Esophagus muscularis mucosa (tissue), 4 donors: ENCODE measurements around the gene ZNF343. TPM values are rescaled to one million over a fixed set of nuclear protein-coding genes. Genes with fewer than 3 reads are reported as not detected.

ENCODE experiments used
- DNase-seq: peaks from one replicate; pipeline ENCODE4 v3.0.0-alpha.2; 2017; ENCODE audit errors: extremely low spot score
- H3K27ac ChIP-seq, 4 donors: fragments of 200-600 bp; sonication (generic); replicated peaks in 1 of 4; 1 replicate in 3 of 4; 2 replicates in 1 of 4; pipeline ENCODE4 v1.5.1; 2016 to 2019; ENCODE audit warnings: mild to moderate bottlenecking in 1 of 4
- H3K27me3 ChIP-seq, 4 donors: fragments of 200-600 bp; sonication (generic); one replicate each; pipeline versions ENCODE4 v1.5.1 to v1.6.0; 2016 to 2019
- H3K36me3 ChIP-seq, 4 donors: fragments of 200-600 bp; sonication (generic); one replicate each; pipeline ENCODE4 v1.5.1; 2016 to 2019
- H3K4me1 ChIP-seq, 4 donors: fragments of 200-600 bp; sonication (generic); one replicate each; pipeline ENCODE4 v1.5.1; 2016 to 2019
- H3K4me3 ChIP-seq, 4 donors: fragments of 200-600 bp; sonication (generic); 1 replicate in 2 of 4; 2 replicates in 2 of 4; pipeline ENCODE4 v1.5.1; 2016 to 2019; ENCODE audit warnings: mild to moderate bottlenecking in 4 of 4, moderate library complexity in 1 of 4
- H3K9me3 ChIP-seq, 4 donors: fragments of 200-600 bp; sonication (generic); 1 replicate in 3 of 4; 2 replicates in 1 of 4; pipeline ENCODE4 v1.5.1; 2016 to 2019
- EP300 ChIP-seq: sonication (generic); formaldehyde crosslinking; IDR thresholded peaks from one replicate; pipeline ENCODE4 v1.6.1; 2017; ENCODE audit warnings: antibody characterized with exemption
- POLR2A ChIP-seq: fragments of 450-650 bp; IDR thresholded peaks from one replicate; pipeline ENCODE4 v1.6.1; 2017; ENCODE audit warnings: antibody characterized with exemption, moderate library complexity, mild to moderate bottlenecking, low read depth
- POLR2AphosphoS5 ChIP-seq, 2 donors: sonication (generic); formaldehyde crosslinking; IDR thresholded peaks; one replicate each; pipeline ENCODE4 v1.6.1; 2017; ENCODE audit warnings: antibody characterized with exemption in 2 of 2
- WGBS: methylation state at CpG from one replicate; pipeline ENCODE4 v1.1.5; 2018; 5-methylcytosine and 5-hydroxymethylcytosine counted together
- intact Hi-C: fragments of 100-400 bp; cut with DNase I; formaldehyde crosslinking; loops from one replicate; pipeline ENCODE4 v1.15.1; 2023
- total RNA-seq, 4 donors: library from RNA; depleted of rRNA; stranded (reverse); fragments of >200 nt; gene quantifications; one replicate each; pipeline versions ENCODE4 v1.1.0 to v1.2.1, GENCODE V29; 2016
- TF ChIP-seq, protein P1 (sequence below), 3 experiments: fragments of 200-600 bp in 2 of 3; fragments of 450-650 bp in 1 of 3; sonication (generic) in 2 of 3; IDR thresholded peaks; one replicate each; pipeline ENCODE4 v1.5.1; 2017 to 2019; ENCODE audit warnings: antibody characterized with exemption in 3 of 3, mild to moderate bottlenecking in 2 of 3, moderate library complexity in 1 of 3

ZNF343 gene
- total RNA-seq, 4 donors from 2014 or later = 9.9 to 19.5 (median 16.1) TPM

DNA sequence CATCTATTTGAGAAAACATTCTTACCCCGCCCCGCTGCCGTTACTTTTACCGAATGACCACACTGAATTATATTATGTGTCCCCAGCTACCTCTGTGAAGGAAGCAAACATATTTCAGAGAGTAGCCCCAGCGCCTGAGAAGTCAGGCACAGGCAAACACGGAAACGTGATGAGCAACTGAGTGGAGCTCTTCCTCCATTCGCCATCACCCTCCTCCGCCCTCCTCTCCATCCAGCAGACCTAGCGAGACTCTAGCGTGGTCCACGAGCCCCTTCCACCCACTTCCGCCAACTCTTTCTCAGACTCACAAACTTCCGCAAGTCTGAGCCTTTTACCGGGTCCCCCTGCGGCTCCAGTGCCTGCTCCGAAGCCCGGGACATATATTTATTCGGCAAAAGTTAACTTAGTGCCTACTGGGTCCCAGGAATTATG, 38.7 kb downstream of the ZNF343 start:
- intact Hi-C loops = loop anchor here (5.0 to 10.0 kb wide), 3 partner anchors 52 to 1005 kb away; partner anchors contain the start of gene NSFL1C
- Histone ChIP-seq H3K9me3 (no peaks in the 10 kb centered on the region), H3K27ac (peak overlapping the region; percentile 91 to 95 (median 94)), H3K4me3 (peak overlapping the region; percentile 78 to 87 (median 82)), H3K4me1 (peaks cover 25 to 35% (median 32%) of the 10 kb centered on the region in 4 donors), H3K27me3 (no peaks in the 10 kb centered on the region), H3K36me3 (peaks cover 20 to 31% (median 28%) of the 10 kb centered on the region in 4 donors)
- TF ChIP-seq, protein P1, sequence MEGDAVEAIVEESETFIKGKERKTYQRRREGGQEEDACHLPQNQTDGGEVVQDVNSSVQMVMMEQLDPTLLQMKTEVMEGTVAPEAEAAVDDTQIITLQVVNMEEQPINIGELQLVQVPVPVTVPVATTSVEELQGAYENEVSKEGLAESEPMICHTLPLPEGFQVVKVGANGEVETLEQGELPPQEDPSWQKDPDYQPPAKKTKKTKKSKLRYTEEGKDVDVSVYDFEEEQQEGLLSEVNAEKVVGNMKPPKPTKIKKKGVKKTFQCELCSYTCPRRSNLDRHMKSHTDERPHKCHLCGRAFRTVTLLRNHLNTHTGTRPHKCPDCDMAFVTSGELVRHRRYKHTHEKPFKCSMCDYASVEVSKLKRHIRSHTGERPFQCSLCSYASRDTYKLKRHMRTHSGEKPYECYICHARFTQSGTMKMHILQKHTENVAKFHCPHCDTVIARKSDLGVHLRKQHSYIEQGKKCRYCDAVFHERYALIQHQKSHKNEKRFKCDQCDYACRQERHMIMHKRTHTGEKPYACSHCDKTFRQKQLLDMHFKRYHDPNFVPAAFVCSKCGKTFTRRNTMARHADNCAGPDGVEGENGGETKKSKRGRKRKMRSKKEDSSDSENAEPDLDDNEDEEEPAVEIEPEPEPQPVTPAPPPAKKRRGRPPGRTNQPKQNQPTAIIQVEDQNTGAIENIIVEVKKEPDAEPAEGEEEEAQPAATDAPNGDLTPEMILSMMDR (IDR thresholded peaks at IDR 0.05) = no peak
- TF ChIP-seq POLR2AphosphoS5 (IDR thresholded peaks at IDR 0.05) = no peak
- TF ChIP-seq POLR2A = no peak
- no peak for TF ChIP-seq EP300
- DNase-seq = peak; percentile 86
- WGBS = under 1% methylated on average over 19 of the region's 19 CpGs

DNA sequence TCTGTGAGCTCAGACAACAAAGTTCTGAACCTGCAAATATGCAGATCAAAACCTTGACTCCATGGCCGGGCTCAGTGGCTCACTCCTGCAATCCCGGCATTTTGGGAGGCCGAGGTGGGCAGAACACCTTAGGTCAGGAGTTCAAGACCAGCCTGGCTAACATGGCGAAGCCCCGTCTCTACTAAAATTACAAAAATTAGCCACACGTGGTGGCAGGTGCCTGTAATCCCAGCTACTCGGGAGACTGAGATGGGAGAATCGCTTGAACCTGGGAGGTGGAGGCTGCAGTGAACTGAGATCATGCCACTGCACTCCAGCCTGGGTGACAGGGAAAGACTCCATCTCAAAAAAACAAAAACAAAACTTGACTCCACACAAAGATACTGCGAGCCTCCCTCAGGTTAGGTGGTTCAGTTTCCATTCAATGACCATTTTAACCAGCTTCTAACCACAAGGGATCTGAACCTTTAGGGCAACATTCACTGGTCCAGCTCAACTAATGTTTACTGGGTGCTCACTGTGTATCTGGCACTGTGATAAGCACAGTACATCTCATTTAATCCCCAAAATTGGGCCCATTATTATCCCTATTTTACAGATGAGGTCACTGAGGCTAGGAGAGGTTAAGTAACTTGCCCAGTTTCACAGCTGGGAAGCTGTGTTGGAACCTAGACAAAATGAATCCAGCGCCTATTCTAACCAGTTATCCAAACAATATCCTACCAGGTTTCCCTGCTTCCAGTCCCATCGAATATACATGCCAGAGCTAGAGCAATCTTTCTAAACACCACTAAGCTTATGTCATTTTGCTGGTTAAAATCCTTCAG, 39.9 kb downstream of the ZNF343 start:
- peak; percentile 31 for DNase-seq

GRCh38 chr20:2467412-2467811, 41.3 kb downstream of the ZNF343 start:
- TF ChIP-seq, protein P1 (IDR thresholded peaks at IDR 0.05) = no peak
- TF ChIP-seq POLR2A (no peak), POLR2AphosphoS5 (IDR thresholded peaks at IDR 0.05) (no peak), EP300 (no peak)
- no peaks in the 10 kb centered on the region for H3K9me3 ChIP-seq
- no peaks in the 10 kb centered on the region for H3K27me3 ChIP-seq
- peaks cover 46 to 57% (median 54%) of the 10 kb centered on the region in 4 donors for H3K36me3 ChIP-seq
- H3K4me3 ChIP-seq = no peak overlapping the region
- no peak overlapping the region for H3K27ac ChIP-seq
- no peak for DNase-seq
- H3K4me1 ChIP-seq = peaks cover 25 to 35% (median 32%) of the 10 kb centered on the region in 4 donors
- WGBS = 85% methylated on average over 5 of the region's 5 CpGs
- intact Hi-C loops = loop anchor here (10.0 kb wide), 1 partner anchor 1003 kb away; the partner anchor contains the start of gene NSFL1C

More for the DNA sequence above, 39.9 kb downstream of the ZNF343 start:
- Histone ChIP-seq H3K27me3 (no peaks in the 10 kb centered on the region), H3K27ac (peak overlapping the region in 2 of 4 donors; percentile 95), H3K9me3 (no peaks in the 10 kb centered on the region), H3K4me1 (peaks cover 25 to 35% (median 32%) of the 10 kb centered on the region in 4 donors), H3K4me3 (peak overlapping the region; percentile 78 to 87 (median 82)), H3K36me3 (peaks cover 32 to 43% (median 40%) of the 10 kb centered on the region in 4 donors)
- 80% methylated on average over 11 of the region's 11 CpGs for WGBS
- no peak for TF ChIP-seq EP300
- no peak for TF ChIP-seq POLR2AphosphoS5 (IDR thresholded peaks at IDR 0.05)
- TF ChIP-seq, protein P1 (IDR thresholded peaks at IDR 0.05) = no peak
- no peak for TF ChIP-seq POLR2A
- intact Hi-C loops = loop anchor here (10.0 kb wide), 1 partner anchor 1004 kb away; the partner anchor contains the start of gene NSFL1C

GRCh38 chr20:2465100-2465499, 43.6 kb downstream of the ZNF343 start:
- peaks cover 67 to 80% (median 77%) of the 10 kb centered on the region in 4 donors for H3K36me3 ChIP-seq
- peak; percentile 5 for DNase-seq
- no peaks in the 10 kb centered on the region for H3K27me3 ChIP-seq
- H3K27ac ChIP-seq = no peak overlapping the region
- no peak overlapping the region for H3K4me3 ChIP-seq
- TF ChIP-seq POLR2AphosphoS5 (IDR thresholded peaks at IDR 0.05) = no peak
- TF ChIP-seq, protein P1 (IDR thresholded peaks at IDR 0.05) = no peak
- no peak for TF ChIP-seq EP300
- TF ChIP-seq POLR2A = no peak
- 99% methylated on average over 6 of the region's 6 CpGs for WGBS
- intact Hi-C loops = loop anchor here (10.0 kb wide), 1 partner anchor 1000 kb away; the partner anchor contains the start of gene NSFL1C
- H3K4me1 ChIP-seq = peaks cover 20 to 29% (median 25%) of the 10 kb centered on the region in 4 donors
- H3K9me3 ChIP-seq = no peaks in the 10 kb centered on the region
